NOMO-1 treated with DMSO at 0.1 percent for 48 hours (cell line): ENCODE measurements around the gene COL28A1.

ENCODE experiments used
- DNase-seq: peaks from one replicate; lab custom pipeline; 2025; ENCODE audit not compliant: unreplicated experiment; lab: John Stamatoyannopoulos, UW

The COL28A1 gene

DNA sequence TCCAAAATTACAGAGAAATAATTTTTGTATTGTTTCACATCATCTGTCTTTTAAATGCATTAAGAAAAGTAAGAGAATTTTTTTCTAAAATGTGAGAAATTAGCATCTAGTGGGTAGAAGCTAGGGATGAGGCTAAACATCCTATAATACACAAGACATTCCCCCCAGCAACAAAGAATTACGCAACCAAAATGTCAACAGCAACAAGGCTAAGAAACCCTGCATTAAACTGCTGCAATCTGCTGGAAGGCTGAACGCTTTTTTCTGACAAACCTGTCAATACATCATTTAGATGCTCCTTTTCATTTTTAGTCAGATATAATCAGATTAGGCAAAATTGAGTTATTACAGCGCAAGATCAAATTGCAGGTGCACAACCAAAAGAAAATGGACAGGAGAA lies 191.1 kb downstream of the COL28A1 start:
- DNase-seq: no peak

- no peak for DNase-seq
Observed at GRCh38 chr7:7335909-7336308, 199.8 kb downstream of the COL28A1 start.

- DNase-seq: no peak
Observed at GRCh38 chr7:7335215-7335614, 200.5 kb downstream of the COL28A1 start.

DNA sequence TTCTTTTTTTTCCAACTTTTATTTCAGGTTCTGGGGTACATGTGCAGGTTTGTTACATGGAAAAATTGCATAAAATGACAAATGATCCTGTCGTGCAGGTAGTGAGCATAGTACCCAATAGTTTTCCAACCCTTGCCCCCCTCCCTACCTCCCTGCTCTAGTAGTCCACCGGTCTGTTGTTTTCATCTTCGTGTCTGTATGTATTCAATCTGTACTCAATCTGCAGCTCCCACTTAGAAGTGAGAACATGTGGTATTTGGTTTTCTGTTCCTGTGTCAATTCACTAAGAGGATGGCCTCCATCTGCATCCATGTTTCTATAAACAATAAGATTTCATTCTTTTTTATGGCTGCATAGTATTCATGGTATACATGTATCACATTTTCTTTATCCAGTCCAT lies 202.1 kb downstream of the COL28A1 start:
- DNase-seq: no peak

GRCh38 chr7:7331523-7331922 lies 204.2 kb downstream of the COL28A1 start:
- no peak for DNase-seq

DNA sequence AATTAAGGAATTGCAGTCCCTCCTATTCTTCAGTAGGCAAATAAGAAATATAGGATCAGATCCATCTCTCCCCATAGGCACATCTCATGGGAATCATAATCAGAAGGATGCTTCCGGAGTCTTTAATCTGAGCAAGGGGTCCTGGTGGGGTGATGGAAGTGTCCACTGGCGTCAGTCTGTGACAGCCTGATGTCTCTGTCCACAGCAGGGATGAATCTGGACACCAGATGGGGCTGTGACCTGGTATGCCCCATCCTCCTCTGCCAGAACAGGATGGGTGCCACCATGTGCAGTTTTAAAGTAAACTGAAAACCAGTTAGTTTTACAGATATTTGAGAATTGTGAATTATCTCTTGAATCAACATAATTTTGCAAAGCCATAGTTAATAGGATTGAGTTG lies 204.7 kb downstream of the COL28A1 start:
- DNase-seq: no peak

DNA sequence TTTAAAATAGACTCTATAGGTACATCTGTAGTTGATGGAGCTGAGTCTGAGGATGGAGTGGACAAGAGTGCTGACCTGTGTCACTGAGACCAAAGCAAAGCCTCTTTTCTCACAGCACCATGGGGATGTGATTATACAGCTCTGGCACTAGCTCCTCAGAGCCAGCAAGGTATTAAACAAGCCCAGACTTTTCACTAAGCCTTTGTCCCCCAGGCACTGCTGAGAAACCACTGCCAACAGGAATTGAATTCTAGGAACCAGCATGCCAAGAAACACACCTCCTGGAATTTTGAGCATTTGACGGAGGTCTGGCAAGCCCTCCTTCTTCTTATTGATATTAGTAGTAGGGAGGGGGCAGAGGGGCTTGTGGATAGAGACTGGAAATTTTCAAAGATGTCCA lies 206.3 kb downstream of the COL28A1 start:
- DNase-seq: no peak

GRCh38 chr7:7327423-7327822 lies 208.2 kb downstream of the COL28A1 start:
- no peak for DNase-seq

DNA sequence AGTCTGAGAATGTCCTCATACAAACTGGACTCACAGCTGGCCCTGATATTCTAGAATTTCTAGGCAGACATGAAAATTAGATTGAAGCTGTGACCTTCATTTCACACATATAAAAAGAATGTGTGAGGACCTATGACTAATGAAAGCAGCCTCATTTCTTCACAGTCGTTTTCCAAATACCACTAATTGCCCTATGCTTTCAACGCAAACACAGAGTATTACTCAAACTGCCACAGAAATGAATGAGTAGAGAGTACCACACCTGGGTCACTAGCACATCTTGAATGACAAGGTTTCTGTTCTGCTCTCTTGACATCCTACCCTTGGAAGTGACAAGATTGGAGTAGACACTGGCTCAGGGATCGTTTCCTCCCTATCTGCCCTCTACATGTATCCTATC lies 211.0 kb downstream of the COL28A1 start:
- no peak for DNase-seq

DNA sequence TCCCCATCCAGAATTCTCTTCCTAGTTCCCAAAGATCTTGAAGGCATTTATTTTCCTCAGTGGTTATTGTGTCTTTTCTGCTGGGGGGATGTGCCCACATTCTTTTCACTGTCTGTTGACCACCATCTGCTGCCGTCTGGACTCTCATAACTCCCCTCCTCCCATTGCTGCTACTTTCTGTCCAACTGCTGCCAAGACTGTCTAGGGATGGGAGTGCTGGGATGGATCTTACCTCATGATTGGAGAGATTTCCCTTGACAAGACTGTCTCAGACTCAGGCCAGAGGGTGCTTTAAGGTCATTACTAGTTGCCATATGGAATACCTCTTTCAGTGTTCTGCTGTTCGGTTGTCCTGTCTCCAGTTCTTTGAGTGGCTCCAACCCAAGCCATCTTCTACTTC lies 211.8 kb downstream of the COL28A1 start:
- no peak for DNase-seq

DNA sequence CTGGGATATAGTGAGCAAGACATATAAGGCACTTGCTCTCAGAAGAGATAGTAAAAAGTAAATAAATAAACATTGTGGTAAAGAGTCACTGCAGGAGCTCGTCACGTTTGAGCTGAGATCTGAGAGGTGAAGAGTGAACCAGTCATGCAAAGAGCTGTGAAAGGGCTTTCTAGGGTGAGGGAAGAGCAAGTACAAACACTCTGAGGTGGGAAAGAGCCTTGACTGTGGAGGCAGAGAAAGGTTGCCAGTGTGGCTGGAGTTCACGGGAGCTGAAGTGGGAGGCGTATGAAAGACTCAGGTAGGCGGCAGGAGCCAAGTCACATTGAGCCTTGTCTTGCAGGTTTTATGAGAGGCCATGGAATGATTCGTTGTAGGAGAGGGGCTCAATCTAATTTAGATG lies 212.3 kb downstream of the COL28A1 start:
- no peak for DNase-seq

GRCh38 chr7:7321681-7322080 lies 214.0 kb downstream of the COL28A1 start:
- DNase-seq: no peak

DNA sequence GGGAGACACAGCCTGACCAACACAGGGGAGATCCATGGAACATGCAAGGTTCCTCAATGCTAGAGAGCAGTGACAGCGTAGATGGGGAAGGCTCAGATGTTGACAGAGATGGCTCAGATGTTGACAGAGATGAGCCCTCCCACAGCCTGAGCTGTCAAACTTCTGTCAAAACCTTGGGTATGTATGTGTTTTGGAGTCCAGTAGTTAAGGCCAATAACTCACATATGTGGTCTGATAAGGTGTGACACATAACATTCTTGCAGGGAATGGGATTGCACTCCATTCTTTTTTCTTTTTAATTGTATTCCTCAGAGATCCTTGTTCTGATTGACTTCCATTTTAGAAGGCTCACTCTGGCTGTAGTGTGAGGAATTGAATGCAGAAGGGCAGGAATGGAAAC lies 217.1 kb downstream of the COL28A1 start:
- DNase-seq: no peak

DNA sequence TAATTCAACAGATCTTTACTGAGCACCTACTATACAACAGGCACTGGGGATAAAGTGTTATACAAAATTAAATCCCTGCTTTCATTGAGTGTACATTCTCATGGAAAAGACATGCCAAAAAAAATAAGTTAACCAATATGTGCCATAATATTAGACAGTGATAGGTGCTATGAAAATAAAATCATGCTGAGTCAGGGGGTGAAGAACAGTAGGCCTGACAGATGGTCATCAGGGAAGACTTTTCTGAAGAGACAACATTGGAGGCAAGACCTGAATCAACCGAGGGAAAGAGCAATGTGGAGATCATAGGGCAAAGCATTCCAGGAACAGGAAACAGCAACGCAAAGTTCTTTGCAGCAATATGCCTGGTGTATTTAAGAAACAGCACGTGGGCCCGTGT lies 217.8 kb downstream of the COL28A1 start:
- no peak for DNase-seq

DNA sequence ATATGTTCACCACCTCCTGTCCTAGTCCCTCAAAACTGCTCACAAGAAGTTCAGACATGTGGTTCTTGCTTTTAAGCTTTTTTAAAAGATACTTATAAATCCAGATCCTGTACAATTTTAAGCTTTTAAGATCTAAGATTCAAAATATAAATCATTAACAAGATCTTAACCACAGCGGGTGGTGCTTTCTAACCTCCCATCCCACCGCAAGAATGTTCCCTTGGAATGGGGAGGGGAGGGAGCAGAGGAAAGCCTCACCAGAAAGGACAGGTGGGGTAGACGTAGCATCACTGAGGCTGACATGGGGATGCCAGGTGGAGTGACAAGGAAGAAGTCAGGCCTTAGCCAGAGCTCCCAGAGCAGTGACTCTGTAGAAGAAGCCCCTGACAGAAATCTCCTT lies 219.8 kb downstream of the COL28A1 start:
- no peak for DNase-seq

DNA sequence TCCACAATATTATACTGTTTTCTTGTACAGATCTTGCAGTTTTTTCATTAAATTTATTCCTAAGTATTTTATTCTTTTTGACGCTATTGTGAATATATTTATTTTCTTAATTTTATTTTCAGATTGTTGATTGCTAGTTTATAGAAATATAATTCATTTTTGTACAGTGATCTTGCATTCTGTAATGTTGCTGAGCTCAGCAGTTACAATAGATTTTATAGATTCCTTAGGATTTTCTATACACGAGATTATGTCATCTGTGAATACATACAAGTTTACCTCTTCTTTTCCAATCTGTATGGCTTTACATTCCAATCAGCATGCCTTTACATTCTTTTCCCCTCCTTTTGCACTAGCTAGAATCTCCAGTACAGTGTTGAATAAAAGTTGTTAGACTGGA lies 223.3 kb downstream of the COL28A1 start:
- DNase-seq: no peak

GRCh38 chr7:7311001-7311400 lies 224.7 kb downstream of the COL28A1 start:
- DNase-seq: no peak

DNA sequence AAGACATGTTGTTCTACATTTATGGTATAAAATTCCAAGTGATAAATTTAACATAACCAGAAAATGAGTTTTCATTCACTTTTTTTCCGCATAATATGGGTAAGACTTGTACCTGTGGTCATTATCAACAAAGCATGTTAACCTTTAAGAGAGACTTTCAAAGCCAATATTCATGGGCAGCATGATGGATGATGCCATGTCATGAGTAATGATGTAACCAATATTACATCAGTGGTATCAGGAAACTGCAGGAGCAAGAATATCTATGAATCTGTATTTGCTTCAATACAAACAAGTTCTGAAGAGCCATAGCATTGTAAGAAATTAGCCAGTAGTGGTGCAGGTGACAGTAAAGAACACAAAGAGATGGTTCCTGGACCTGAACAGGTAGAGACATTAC lies 226.5 kb downstream of the COL28A1 start:
- no peak for DNase-seq
